GM11168 (cell line): ENCODE results near the gene HSPA2.
"Not testable (repeated sequence)": the region's sequence is repeated elsewhere in the genome, so short reads cannot be mapped to it uniquely, and the experiment has no call there.

Experiments used
- in situ Hi-C: fragments of 300-500 bp; cut with MboI; formaldehyde crosslinking; loops from one replicate; pipeline ENCODE4 v1.12.0; 2022; ENCODE audit warnings: low sequenced_read_pairs; ENCODE audit not compliant: unreplicated experiment

The HSPA2 gene

GRCh38 chr14:64550621-64551333 is 10.2 kb downstream of the HSPA2 start:
- in situ Hi-C loops: no loop called here

GRCh38 chr14:64554556-64554955 is 14.0 kb downstream of the HSPA2 start:
- in situ Hi-C loops: no loop called here

- in situ Hi-C loops: no loop called here
Measured at GRCh38 chr14:64556526-64556925, 16.0 kb downstream of the HSPA2 start.

GRCh38 chr14:64558216-64558615 is 17.7 kb downstream of the HSPA2 start:
- in situ Hi-C loops: not testable (repeated sequence)

- in situ Hi-C loops: no loop called here
Measured at GRCh38 chr14:64561631-64562030, 21.1 kb downstream of the HSPA2 start.

- in situ Hi-C loops: no loop called here
Measured at GRCh38 chr14:64562436-64562835, 21.9 kb downstream of the HSPA2 start.

GRCh38 chr14:64563696-64564095 is 23.2 kb downstream of the HSPA2 start:
- in situ Hi-C loops: no loop called here

GRCh38 chr14:64566651-64567122 is 26.1 kb downstream of the HSPA2 start:
- in situ Hi-C loops: no loop called here

- in situ Hi-C loops: no loop called here
Measured at GRCh38 chr14:64569138-64569631, 28.6 kb downstream of the HSPA2 start.

- in situ Hi-C loops: not testable (repeated sequence)
Measured at GRCh38 chr14:64569646-64570045, 29.1 kb downstream of the HSPA2 start.

GRCh38 chr14:64572386-64573104 is 32.0 kb downstream of the HSPA2 start:
- in situ Hi-C loops: no loop called here

GRCh38 chr14:64573109-64573508 is 32.6 kb downstream of the HSPA2 start:
- in situ Hi-C loops: no loop called here

- in situ Hi-C loops: no loop called here
Measured at GRCh38 chr14:64574371-64575107, 34.0 kb downstream of the HSPA2 start.

GRCh38 chr14:64577211-64577610 is 36.7 kb downstream of the HSPA2 start:
- in situ Hi-C loops: no loop called here

GRCh38 chr14:64580467-64580866 is 39.9 kb downstream of the HSPA2 start:
- in situ Hi-C loops: no loop called here

- in situ Hi-C loops: no loop called here
Measured at GRCh38 chr14:64581363-64581762, 40.8 kb downstream of the HSPA2 start.

- in situ Hi-C loops: no loop called here
Measured at GRCh38 chr14:64581817-64582216, 41.3 kb downstream of the HSPA2 start.

GRCh38 chr14:64584190-64584589 is 43.6 kb downstream of the HSPA2 start:
- in situ Hi-C loops: no loop called here

GRCh38 chr14:64591809-64592208 is 51.3 kb downstream of the HSPA2 start:
- in situ Hi-C loops: no loop called here
